Ovary (tissue), 3 donors: ENCODE results near the gene LSR.

Experiments
- POLR2A ChIP-seq: fragments of 450-650 bp; IDR thresholded peaks from one replicate; pipeline ENCODE4 v1.6.1; 2017; ENCODE audit warnings: antibody characterized with exemption, mild to moderate bottlenecking, moderate library complexity
- TF ChIP-seq, protein P1 (sequence below), 3 donors: fragments of 450-650 bp in 2 of 3; fragments of 200-600 bp in 1 of 3; IDR thresholded peaks; one replicate each; pipeline versions ENCODE4 v1.5.1 to v1.8.0; 2016 to 2022; ENCODE audit warnings: antibody characterized with exemption in 3 of 3, mild to moderate bottlenecking in 1 of 3
- donor health status: DM: no; HTN: no; CAD: no.

DNA sequence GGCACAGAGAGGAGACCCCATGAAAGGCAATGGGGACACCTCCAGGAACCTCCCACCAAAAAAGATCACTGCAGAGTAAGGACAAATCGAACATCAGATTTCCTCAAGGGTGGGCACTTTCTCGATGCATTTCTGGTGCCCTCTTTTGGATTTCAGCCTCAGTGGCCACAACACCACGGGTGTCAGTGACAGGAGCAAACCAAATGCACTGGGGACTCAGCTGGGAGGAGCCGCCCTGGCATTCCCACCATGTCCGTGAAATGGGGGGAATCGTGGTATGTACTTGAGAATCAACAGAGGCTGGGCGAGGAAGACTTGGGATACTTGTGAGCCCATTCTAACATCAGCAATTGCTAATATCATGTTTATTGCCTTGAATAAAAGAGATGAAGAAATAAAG, 36.6 kb upstream of the LSR start:
- TF ChIP-seq, protein P1, sequence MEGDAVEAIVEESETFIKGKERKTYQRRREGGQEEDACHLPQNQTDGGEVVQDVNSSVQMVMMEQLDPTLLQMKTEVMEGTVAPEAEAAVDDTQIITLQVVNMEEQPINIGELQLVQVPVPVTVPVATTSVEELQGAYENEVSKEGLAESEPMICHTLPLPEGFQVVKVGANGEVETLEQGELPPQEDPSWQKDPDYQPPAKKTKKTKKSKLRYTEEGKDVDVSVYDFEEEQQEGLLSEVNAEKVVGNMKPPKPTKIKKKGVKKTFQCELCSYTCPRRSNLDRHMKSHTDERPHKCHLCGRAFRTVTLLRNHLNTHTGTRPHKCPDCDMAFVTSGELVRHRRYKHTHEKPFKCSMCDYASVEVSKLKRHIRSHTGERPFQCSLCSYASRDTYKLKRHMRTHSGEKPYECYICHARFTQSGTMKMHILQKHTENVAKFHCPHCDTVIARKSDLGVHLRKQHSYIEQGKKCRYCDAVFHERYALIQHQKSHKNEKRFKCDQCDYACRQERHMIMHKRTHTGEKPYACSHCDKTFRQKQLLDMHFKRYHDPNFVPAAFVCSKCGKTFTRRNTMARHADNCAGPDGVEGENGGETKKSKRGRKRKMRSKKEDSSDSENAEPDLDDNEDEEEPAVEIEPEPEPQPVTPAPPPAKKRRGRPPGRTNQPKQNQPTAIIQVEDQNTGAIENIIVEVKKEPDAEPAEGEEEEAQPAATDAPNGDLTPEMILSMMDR (IDR thresholded peaks at IDR 0.05) = no peak
- no peak for TF ChIP-seq POLR2A
